Left lobe of liver (tissue), 2 donors: ENCODE data around the gene TCF12. TPM values are rescaled to one million over a fixed set of nuclear protein-coding genes. Genes with fewer than 3 reads are reported as not detected.
A peak's percentile ranks its signal among the peaks of the same experiment; 100 is the strongest.
"Not testable (repeated sequence)": the region's sequence is repeated elsewhere in the genome, so short reads cannot be mapped to it uniquely, and the experiment has no call there.

Experiments used
- ATAC-seq: fragments of 200-7000 bp; cut with Tn5 transposase; one replicate; pipeline ENCODE4 v1.9.1; 2020; ENCODE audit warnings: mild to moderate bottlenecking, moderate library complexity
- DNase-seq: peaks from one replicate; pipeline ENCODE4 v3.0.0-alpha.2; 2020; ENCODE audit warnings: low spot score
- total RNA-seq: library from RNA; stranded (reverse); gene quantifications from one replicate; pipeline ENCODE4 v1.2.1, GENCODE V29; 2021
- donor health status: DM: no; HTN: no; CAD: no; lungs with moderate emphysema.
- donor health status: DM: no; HTN: yes; CAD: no.

TCF12 gene
- total RNA-seq, 1 donor from 2014 or later = 29.8 TPM

DNA sequence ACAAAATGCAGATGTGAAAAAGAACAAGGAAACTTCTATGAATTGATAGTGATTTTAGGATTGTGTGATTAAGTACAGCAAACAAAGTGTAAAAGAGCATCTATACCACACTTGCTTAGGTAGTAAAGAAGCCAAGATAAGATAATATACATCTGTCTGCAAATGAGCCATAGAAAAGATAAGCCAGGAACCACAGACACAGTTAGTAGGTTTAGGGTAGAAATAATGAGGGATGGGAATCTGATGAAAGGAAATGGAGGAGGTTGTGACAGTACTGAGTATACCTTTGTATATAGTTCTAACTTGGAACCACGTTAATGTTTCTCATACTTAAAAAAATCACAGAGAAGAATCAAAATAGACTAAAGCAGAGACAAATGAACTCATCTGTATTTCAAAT, 54.0 kb downstream of the TCF12 start:
- no peak for DNase-seq
- ATAC-seq = no peak

DNA sequence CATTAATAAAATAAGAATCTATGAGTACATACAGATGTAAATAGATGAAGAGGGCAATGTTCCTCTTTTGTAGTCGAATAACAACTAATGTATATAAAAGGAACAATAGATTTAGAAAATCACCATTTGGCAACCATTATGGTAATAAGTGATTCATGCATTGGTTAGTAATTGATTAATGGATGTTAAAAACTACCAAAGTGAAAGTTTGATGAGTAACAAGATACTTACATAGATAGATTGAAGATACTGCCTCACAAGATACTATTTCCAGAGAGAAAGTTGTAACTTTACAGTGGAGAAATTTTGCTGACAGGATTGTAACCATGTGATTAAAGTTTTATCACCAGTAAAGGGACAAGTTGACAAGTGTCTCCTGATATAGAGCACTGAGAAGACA, 55.0 kb downstream of the TCF12 start:
- ATAC-seq (no peak), DNase-seq (no peak)

DNA sequence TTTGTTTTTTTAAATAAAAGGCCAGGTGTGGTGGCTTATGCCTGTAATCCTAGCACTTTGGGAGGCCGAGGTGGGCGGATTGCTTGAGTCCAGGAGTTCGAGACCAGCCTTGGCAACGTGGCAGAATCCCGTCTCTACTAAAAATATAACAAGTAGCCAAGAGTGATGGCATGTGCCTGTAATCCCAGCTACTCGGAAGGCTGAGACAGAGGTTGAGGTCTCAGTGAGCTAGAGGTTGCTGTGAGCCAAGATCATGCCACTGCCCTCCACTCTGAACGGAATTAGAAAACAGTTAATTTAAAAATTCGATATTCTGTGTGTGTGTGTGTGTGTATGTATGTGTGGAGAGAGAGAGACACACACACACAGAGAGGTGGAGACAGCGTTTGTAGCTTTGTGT, 58.8 kb downstream of the TCF12 start:
- DNase-seq = no peak

DNA sequence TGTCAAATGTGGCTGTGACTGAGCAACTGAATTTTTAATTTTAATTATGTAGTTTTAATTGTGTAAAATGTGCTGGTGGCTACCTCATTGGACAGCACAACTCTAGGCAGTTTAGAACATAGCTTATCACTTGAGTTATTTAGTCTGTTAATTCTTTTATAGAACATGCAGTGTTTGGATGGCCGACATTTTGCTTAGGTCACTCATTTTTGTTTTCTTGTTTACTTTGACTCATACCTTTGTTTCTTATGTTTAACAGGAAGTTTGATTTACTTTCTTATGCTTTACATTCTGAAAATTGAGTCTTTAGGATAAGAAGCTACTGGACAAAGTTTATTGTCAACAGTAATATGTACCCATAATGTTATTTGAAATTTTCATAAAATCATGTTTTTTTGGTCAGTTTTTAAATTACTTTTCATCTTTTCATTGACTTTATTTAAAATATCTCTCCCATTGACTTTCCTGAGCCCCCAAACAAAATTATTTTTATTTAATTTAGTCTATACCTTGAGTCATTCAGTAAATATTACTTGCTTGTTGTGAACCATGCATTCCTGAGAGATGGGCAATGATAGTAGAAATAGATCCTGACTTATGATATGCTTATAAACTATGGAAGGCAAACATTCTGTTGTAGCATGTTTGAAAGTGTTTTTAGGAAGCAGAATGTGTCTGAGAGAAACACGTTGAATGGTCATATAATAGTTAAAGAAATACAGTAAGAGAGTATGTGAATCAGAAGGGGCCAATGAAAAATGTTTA, 60.6 kb downstream of the TCF12 start:
- DNase-seq = no peak

More for the DNA sequence above, 58.8 kb downstream of the TCF12 start:
- no peak for ATAC-seq

DNA sequence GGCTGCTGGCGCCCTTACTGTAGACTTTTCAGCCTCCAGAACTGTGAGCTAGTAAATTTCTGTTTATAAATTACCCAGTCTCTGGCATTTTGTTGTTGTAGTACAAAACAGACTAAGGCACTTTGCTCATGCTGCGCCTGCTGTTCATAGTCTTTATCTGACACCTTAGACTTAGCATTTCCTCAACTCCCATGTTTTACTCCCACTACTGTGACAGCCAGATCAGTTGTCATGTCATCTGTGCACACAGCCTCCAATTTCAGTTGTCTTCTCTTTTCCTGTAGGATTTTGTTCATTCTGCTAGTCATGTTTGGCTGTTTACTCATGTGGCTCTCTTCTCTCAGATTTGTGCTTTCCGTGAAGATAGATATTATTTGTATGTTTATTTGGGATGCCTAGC, 62.0 kb downstream of the TCF12 start:
- no peak for ATAC-seq
- DNase-seq = no peak

More for the DNA sequence above, 60.6 kb downstream of the TCF12 start:
- ATAC-seq = no peak

DNA sequence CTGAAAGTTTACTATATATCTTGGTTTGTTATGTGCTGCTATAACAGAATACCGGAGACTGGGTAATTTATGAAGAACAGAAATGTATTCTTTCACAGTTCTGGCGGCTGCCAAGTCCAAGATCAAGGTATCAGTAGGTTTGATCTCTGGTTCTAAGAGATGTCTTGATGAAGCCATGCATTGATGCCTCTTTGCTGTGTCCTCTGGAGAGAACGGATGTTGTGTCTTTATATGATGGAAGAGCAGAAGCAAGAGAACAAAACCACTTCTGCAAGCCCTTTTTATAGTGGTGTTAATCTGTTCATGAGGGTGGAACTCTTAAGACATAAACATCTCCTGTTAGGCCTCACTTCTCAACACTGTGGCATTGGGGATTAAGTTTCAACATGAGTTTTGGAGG, 62.7 kb downstream of the TCF12 start:
- DNase-seq (no peak), ATAC-seq (no peak)

DNA sequence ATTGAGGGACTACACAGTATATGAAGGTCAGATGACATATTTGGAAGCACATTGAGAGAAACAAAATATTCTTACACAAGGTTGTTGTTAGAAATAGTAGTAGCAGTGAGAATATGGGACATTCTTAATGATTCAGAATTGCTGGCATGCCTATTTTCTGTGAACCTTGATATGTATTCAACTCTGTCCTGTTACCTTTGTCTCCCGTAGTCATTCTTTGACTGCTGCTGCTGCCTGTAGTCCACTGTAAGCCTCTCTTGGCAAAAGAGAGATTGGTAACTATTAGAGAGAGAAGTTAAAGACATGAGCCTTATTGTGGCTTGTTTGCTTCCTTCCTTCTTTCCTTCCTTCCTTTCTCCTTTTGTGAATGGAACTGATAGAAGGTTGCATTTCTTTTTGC, 64.5 kb downstream of the TCF12 start:
- ATAC-seq = peak; percentile 91
- no peak for DNase-seq

DNA sequence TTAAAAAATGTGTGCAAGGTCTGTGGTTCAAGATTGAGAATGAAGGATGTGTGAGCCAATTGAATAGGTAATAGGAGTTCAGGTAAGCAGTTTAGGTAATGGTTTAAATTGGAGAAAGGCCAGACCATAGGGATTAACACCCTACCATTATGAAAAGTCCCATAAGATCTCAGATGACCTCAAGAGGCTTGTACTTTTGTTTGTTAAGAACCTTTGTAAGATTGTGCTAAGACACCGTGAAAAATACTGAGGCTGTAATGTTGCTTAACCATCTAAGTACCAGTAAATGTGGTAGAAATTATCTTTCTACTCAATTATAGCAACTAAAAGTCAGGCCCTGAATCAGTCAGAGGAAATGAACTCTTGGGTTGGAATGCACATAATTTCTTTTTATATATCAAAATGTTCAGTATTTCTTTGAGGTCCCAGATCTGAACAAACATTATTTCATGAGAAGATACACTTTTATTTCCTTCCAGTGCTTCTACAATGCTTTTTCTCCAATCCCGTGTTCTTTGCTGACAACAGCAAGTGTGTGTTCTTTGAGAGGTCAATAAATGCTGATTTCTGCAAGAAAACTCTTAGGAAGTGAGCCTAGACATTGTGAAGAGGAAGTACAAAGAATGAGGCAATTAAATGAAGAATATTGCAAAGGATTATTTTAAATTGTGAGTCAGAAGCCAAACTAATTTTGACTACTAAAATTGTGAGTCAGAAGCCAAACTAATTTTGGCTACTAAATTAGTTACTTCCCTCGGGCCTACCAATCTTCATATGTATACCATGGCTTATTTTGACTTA, 66.4 kb downstream of the TCF12 start:
- no peak for DNase-seq

DNA sequence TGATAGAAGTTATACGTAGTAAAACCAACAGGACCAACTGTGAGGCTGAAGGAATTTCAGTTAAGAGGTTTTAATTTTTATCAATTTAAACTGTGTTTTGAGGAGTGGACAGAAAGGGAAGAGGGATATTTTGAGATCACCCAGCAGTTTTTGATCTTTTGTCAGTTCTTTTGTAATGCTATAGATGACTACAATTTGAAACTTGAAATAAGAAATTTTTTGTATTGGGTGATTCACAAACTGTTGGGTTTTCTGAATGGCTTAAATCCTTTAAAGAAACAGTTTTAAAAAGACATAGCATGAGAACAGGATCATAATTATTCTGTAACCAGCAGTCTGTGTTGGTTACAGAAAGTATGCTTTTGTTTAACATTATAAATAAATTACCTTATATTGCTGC, 67.4 kb downstream of the TCF12 start:
- no peak for DNase-seq
- ATAC-seq = no peak

More for the DNA sequence above, 66.4 kb downstream of the TCF12 start:
- peak; percentile 24 for ATAC-seq

DNA sequence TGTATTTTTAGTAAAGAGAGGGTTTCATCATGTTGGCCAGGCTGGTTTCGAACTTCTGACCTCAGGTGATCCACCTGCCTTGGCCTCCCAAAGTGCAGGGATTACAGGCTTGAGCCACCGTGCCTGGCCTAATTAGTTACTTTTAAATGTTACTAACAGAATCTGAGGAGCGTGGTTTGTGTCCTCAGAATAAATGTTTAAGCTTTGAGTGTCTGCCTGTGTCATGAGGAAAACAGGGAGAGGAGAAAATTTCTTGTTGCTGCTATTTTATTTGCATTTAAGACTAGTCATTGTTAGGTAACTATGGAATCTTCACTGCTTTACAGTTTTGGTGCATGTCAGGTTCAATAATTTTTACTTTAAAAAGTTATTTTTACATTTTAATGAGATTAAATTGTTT, 68.8 kb downstream of the TCF12 start:
- DNase-seq = no peak
- no peak for ATAC-seq

DNA sequence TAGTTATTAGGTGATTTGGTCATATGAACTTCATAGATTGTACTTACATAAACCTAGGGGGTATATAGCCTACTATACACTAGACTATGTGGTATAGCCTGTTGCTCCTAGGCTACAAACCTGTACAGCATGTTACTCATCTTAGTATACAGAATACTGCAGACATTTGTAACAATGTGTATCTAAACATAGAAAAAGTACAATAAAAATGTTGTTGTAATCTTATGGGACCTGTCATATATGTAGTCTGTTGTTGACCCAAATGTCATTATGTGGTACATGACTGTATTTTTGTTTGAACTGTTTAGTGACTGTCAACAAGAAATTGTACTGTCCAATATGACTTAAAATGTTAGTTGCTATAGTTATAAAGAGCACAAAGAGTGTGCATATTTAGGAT, 69.8 kb downstream of the TCF12 start:
- DNase-seq = no peak
- no peak for ATAC-seq

DNA sequence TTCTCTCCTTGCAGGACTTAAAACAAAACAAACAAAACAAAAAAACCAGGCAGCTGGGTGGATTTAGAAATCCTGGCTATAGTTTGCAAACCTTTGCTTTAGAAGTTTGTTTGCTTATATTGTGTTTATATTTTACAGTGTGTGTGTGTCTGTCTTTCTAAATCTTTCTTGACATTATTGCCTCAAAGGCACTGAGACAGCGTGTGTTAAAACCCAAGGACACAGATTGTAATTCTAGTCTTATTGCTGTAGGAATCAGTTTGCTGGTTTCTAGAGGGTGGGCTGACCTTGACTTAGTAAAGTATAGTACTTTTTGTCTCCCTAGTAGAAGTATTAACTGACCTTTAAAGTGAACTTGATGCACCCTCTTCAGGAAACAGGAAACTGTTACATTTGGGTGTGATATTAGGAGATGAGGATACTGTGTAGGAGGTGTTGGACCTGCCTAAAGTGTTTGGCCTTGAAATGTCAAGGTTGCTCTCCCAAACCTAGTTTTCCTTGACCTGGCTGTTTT, 71.0 kb downstream of the TCF12 start:
- no peak for DNase-seq
- ATAC-seq = peak; percentile 55

DNA sequence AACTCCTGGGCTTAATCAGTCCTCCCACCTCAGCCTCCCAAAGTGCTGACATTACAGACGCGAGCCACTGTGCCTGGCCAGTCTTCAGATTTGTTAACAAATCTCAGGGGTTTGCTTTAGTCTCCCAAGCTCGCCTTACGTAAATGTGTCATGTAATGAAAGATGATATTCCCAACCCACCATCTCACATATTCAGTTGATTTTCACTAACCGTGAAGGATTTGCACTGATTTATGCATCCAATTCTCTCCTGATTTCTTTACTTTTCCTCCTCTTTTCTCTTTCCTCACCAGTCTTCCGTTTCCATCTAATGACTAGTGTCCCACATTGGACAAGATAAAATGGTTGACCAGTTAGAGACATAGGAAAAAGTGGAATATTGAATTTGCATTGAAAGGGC, 72.6 kb downstream of the TCF12 start:
- DNase-seq (no peak), ATAC-seq (no peak)

DNA sequence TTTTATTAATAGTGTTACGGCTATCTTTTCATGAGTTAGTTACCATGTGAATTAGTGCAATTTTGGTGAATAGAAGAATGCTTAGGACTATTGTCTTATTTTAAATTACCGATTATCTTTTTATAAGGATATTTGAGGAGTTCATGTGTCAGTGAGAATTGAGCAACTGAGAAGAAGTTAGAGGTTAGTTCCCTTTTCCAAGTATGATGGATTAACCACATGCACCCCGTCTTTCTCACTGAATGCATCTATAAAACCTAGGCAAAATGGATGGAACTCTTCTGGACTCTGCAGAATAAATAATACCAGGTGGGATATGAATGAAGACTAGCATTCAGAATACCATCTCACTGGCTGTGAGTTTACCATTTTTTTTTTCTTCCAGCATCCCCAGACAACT, 74.3 kb downstream of the TCF12 start:
- DNase-seq (no peak), ATAC-seq (no peak)

DNA sequence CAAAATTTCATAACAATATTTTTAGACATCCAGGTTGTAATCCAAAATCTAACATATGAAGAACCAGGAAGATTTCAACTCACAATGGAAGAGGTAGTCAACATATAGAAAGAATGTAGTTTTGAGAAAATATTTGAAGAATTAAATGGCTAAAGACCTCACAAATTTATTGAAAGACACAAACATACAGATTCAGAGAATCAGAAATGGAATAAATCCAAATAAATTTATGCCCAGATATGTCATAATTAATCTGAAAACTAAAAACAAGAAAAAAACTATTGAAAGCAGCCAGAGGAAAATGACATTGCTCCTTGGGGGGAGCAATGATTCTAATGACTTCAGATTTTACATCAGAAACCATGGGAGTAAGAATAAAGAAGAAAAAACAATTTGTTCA, 75.8 kb downstream of the TCF12 start:
- DNase-seq (no peak), ATAC-seq (no peak)

DNA sequence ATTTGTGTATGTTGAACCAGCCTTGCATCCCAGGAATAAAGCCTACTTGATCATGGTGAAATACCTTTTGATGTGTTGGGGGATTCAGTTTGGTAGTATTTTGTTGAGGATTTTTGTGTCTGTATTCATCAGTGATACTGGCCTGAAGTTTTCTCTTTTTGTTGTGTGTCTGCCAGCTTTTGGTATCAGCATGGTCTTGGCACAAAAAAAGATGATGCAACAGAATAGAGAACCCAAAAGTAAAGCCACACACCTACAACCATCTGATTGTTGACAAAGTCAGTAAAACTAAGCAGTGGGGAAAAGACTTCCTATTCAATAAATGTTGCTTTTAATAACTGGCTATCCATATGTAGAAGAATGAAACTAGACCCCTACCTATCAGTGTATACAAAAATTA, 77.6 kb downstream of the TCF12 start:
- DNase-seq = no peak
- ATAC-seq = peak; percentile 93

DNA sequence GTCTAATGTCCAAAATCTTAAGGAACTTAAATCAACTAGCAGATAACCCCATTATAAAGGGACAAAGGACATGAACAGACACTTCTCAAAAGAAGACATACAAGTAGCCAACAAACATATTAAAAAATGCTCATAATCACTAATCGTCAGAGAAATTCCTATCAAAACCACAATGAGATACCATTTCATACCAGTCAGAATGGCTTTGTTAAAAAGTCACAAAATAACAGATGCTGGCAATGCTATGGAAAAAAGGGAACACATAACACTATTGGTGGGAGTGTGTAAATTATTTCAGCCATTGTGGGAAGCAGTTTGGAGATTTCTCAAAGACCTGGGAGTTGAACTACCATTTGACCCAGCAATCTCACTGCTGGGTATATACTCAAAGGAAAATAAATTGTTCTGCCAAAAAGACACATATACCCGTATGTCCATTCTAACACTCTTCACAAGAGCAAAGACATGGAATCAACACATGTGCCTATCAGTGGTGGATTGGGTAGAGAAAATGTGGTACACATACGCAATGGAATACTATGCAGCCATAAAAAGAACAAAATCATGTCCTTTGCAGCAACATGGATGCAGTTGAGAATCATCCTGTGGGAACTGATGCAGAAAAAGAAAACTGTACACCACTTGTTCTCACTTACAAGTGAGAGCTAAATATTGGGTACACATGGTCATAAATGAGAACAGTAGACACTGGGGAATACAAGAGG, 78.5 kb downstream of the TCF12 start:
- ATAC-seq = no peak

DNA sequence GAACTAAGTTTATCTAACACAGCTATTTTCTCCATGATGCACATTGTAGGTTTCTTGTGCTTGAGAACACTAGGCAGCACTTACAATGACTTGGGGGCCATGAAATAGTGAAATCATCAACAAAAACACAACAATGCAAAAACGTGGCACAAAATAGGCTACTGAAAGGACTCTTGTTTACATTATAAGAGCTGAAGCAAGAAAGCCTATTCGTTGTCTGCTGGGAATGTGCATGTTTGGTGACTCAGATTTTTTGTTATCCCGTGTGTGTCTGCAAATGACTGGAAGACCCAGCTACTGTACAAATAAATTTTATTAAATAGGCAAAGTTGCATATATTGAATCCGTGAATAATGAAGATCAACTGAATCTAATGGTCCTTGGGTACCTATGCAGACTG, 85.0 kb downstream of the TCF12 start:
- DNase-seq (no peak), ATAC-seq (no peak)

More for the DNA sequence above, 78.5 kb downstream of the TCF12 start:
- no peak for DNase-seq

DNA sequence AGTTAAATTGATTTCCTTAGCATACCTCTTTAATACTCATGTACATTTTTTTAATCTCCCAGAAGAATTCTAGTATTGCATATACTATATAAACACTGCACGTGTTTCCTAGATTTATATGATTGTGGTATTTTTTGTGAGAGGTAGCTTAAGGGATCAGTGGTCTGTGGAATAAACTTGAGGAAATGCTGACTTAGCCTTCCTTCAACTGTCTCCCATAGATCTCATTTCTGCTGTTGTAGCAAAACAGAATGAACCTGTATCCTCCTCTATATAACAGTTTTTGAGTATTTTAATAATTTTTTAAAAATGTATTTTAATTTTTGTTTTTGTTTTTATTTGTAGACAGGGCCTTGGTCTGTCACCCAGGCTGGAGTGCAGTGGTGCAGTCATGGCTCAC, 86.8 kb downstream of the TCF12 start:
- no peak for ATAC-seq
- no peak for DNase-seq

DNA sequence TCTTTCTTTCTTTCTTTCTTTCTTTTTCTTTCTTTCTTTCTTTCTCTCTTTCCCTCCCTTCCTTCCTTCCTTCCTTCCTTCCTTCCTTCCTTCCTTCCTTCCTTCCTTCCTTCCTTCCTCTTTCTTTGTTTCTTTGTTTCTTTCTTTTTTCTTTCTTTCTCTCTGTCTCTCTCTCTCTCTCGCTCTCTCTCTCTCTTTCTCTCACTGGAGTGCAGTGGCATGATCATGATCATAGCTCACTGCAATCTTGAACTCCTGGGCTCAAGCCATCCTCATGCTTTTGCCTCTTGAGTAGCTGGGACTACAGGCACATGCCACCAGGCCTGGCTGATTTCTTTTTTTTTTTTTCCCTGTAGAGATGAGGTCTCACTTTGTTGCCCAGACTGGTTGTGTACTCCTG, 89.4 kb downstream of the TCF12 start:
- ATAC-seq, DNase-seq: not testable (repeated sequence)

DNA sequence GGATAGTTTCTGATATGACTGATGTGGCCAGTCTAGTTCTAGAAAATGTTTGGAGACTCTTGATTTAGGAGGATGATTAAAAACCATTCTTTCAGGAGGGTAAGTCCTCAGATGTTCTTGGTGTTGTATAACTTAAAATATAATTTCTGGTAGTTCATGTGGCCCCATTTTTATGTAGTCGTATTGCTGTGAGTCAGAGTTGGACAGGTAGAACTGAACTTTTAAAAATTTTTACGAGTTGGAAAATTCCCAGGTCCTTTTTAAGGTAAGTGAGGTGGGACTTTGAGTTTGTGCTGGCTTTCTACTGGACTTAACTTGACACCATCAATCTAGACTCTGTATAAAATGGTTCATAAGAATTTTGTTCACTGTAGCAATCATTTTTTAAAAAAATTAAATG, 92.3 kb downstream of the TCF12 start:
- no peak for ATAC-seq
- DNase-seq = no peak
